Peyer's patch (tissue), 4 donors: ENCODE measurements around the gene SEMA4A.

Source experiments
- POLR2A ChIP-seq, 2 donors: fragments of 450-650 bp; IDR thresholded peaks; one replicate each; pipeline ENCODE4 v1.5.1; 2017; ENCODE audit warnings: antibody characterized with exemption in 2 of 2, mild to moderate bottlenecking in 2 of 2, moderate library complexity in 2 of 2
- TF ChIP-seq, protein P1 (sequence below), 6 experiments: fragments of 450-650 bp in 4 of 6; fragments of 200-600 bp in 2 of 6; sonication (generic) in 1 of 6; IDR thresholded peaks; one replicate each; pipeline ENCODE4 v1.5.1; 2017 to 2019; ENCODE audit warnings: antibody characterized with exemption in 6 of 6, mild to moderate bottlenecking in 3 of 6, moderate library complexity in 1 of 6

DNA sequence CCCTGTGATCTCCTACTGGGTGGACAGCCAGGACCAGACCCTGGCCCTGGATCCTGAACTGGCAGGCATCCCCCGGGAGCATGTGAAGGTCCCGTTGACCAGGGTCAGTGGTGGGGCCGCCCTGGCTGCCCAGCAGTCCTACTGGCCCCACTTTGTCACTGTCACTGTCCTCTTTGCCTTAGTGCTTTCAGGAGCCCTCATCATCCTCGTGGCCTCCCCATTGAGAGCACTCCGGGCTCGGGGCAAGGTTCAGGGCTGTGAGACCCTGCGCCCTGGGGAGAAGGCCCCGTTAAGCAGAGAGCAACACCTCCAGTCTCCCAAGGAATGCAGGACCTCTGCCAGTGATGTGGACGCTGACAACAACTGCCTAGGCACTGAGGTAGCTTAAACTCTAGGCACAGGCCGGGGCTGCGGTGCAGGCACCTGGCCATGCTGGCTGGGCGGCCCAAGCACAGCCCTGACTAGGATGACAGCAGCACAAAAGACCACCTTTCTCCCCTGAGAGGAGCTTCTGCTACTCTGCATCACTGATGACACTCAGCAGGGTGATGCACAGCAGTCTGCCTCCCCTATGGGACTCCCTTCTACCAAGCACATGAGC lies 23.3 kb downstream of the SEMA4A start:
- TF ChIP-seq, protein P1, sequence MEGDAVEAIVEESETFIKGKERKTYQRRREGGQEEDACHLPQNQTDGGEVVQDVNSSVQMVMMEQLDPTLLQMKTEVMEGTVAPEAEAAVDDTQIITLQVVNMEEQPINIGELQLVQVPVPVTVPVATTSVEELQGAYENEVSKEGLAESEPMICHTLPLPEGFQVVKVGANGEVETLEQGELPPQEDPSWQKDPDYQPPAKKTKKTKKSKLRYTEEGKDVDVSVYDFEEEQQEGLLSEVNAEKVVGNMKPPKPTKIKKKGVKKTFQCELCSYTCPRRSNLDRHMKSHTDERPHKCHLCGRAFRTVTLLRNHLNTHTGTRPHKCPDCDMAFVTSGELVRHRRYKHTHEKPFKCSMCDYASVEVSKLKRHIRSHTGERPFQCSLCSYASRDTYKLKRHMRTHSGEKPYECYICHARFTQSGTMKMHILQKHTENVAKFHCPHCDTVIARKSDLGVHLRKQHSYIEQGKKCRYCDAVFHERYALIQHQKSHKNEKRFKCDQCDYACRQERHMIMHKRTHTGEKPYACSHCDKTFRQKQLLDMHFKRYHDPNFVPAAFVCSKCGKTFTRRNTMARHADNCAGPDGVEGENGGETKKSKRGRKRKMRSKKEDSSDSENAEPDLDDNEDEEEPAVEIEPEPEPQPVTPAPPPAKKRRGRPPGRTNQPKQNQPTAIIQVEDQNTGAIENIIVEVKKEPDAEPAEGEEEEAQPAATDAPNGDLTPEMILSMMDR (IDR thresholded peaks at IDR 0.05): no peak
- no peak for TF ChIP-seq POLR2A (IDR thresholded peaks at IDR 0.05)
